Neural cell (in vitro differentiated cells): ENCODE results near the gene ASB18. TPM values are rescaled to one million over a fixed set of nuclear protein-coding genes. Genes with fewer than 3 reads are reported as not detected.
A peak's percentile ranks its signal among the peaks of the same experiment; 100 is the strongest.

Experiments used
- H2AFZ ChIP-seq: fragments of 200-600, 300-800 bp; sonication (generic), shearing (Covaris generic); 2 replicates; pipeline ENCODE4 v1.6.0; 2014; ENCODE audit warnings: low read depth, mild to moderate bottlenecking, antibody characterized with exemption, low read length, moderate library complexity
- H3F3A ChIP-seq: fragments of 200-600 bp; shearing (Covaris generic); 2 replicates; pipeline ENCODE4 v1.6.1; 2016; ENCODE audit warnings: mild to moderate bottlenecking, moderate library complexity, mixed read lengths, antibody characterized with exemption, low read length; ENCODE audit not compliant: insufficient read depth, poor library complexity, severe bottlenecking
- H3K27ac ChIP-seq: fragments of 200-600, 300-800 bp; sonication (generic), shearing (Covaris generic); 2 replicates; pipeline ENCODE4 v1.5.1; 2014; ENCODE audit warnings: mild to moderate bottlenecking, low read length, moderate library complexity
- H3K27me3 ChIP-seq: fragments of 300-800, 200-600 bp; sonication (generic), shearing (Covaris generic); 2 replicates; pipeline ENCODE4 v1.6.0; 2014; ENCODE audit warnings: mild to moderate bottlenecking, low read depth, low read length, moderate library complexity; ENCODE audit not compliant: insufficient read depth
- H3K36me3 ChIP-seq: fragments of 300-800, 200-600 bp; sonication (generic), shearing (Covaris generic); 2 replicates; pipeline ENCODE4 v1.5.1; 2014; ENCODE audit warnings: mild to moderate bottlenecking, antibody characterized with exemption, low read length, moderate library complexity; ENCODE audit not compliant: insufficient read depth
- H3K4me2 ChIP-seq: fragments of 300-800, 200-600 bp; sonication (generic), shearing (Covaris generic); 2 replicates; pipeline ENCODE4 v1.6.0; 2014; ENCODE audit warnings: mild to moderate bottlenecking, low read length
- H3K4me3 ChIP-seq: fragments of 300-800, 200-600 bp; sonication (generic), shearing (Covaris generic); 2 replicates; pipeline ENCODE4 v1.5.1; 2014; ENCODE audit warnings: mild to moderate bottlenecking, low read length, moderate library complexity
- H3K79me2 ChIP-seq: fragments of 200-600 bp; shearing (Covaris generic); replicated peaks from 2 replicates; pipeline ENCODE4 v1.6.0; 2014; ENCODE audit warnings: mild to moderate bottlenecking, low read length, moderate library complexity; ENCODE audit not compliant: insufficient read depth
- H3K9ac ChIP-seq: fragments of 300-800, 200-600 bp; sonication (generic), shearing (Covaris generic); 2 replicates; pipeline ENCODE4 v1.6.1; 2016; ENCODE audit warnings: mild to moderate bottlenecking, low read length, mixed read lengths
- H3K9me2 ChIP-seq: fragments of 200-600 bp; shearing (Covaris generic); 2 replicates; pipeline ENCODE4 v1.6.1; 2016; ENCODE audit warnings: mild to moderate bottlenecking, low read length, mixed read lengths; ENCODE audit not compliant: insufficient read depth
- H3K9me3 ChIP-seq: fragments of 200-600, 300-800 bp; sonication (generic), shearing (Covaris generic); 2 replicates; pipeline ENCODE4 v1.6.1; 2016; ENCODE audit warnings: mild to moderate bottlenecking, mixed run types, low read length, moderate library complexity, mixed read lengths
- H4K20me1 ChIP-seq: fragments of 200-600 bp; shearing (Covaris generic); 2 replicates; pipeline ENCODE4 v1.6.1; 2016; ENCODE audit warnings: mild to moderate bottlenecking, mixed run types; ENCODE audit not compliant: insufficient read depth
- CTCF ChIP-seq: fragments of 450-650 bp; IDR thresholded peaks from 2 replicates; pipeline ENCODE4 v1.5.1; 2014; ENCODE audit warnings: antibody characterized with exemption, mild to moderate bottlenecking, moderate library complexity; ENCODE audit not compliant: poor library complexity, severe bottlenecking
- EP300 ChIP-seq: fragments of 450-650 bp; conservative IDR thresholded peaks from 2 replicates; pipeline ENCODE4 v1.6.1; 2014; ENCODE audit warnings: antibody characterized with exemption, mild to moderate bottlenecking, moderate library complexity; ENCODE audit not compliant: poor library complexity, severe bottlenecking
- EZH2 ChIP-seq: fragments of 200-600, 300-800 bp; shearing (Covaris generic), sonication (generic); IDR thresholded peaks from 2 replicates; pipeline ENCODE4 v1.6.1; 2014; ENCODE audit warnings: antibody characterized with exemption, low read length, borderline replicate concordance, mild to moderate bottlenecking; ENCODE audit not compliant: insufficient read depth, poor library complexity, severe bottlenecking
- MXI1 ChIP-seq: fragments of 450-650 bp; conservative IDR thresholded peaks from 2 replicates; pipeline ENCODE4 v1.6.1; 2014; ENCODE audit warnings: antibody characterized with exemption, mild to moderate bottlenecking; ENCODE audit not compliant: poor library complexity, severe bottlenecking
- POLR2AphosphoS5 ChIP-seq: IDR thresholded peaks from 2 replicates; pipeline ENCODE4 v1.6.1; 2012
- RAD21 ChIP-seq: fragments of 450-650 bp; conservative IDR thresholded peaks from 2 replicates; pipeline ENCODE4 v1.6.1; 2014; ENCODE audit warnings: antibody characterized with exemption, mild to moderate bottlenecking, moderate library complexity
- REST ChIP-seq: IDR thresholded peaks from 2 replicates; pipeline ENCODE4 v1.6.1; 2012; ENCODE audit warnings: borderline replicate concordance
- SMC3 ChIP-seq: fragments of 450-650 bp; conservative IDR thresholded peaks from 2 replicates; pipeline ENCODE4 v1.6.1; 2014; ENCODE audit warnings: antibody characterized with exemption, mild to moderate bottlenecking, moderate library complexity; ENCODE audit not compliant: poor library complexity
- TAF1 ChIP-seq: IDR thresholded peaks from 2 replicates; pipeline ENCODE4 v1.6.1; 2012; ENCODE audit warnings: low read depth
- polyA plus RNA-seq: library from polyadenylated mRNA; depleted of rRNA; stranded (reverse); fragments of >200 nt; gene quantifications from 2 replicates; pipeline ENCODE4 v1.2.3, GENCODE V29; 2014

The ASB18 gene
- polyA plus RNA-seq, 1 donor from 2014 or later = not detected

GRCh38 chr2:236164925-236165841, 99.0 kb downstream of the ASB18 start:
- Histone ChIP-seq H2AFZ (no peak overlapping the region), H3K9ac (no peak overlapping the region)
- TF ChIP-seq REST (no peak), POLR2AphosphoS5 (no peak)

GRCh38 chr2:236164201-236164924, 99.8 kb downstream of the ASB18 start:
- H3K27me3 ChIP-seq = peaks cover 100% of the 10 kb centered on the region
- no peak overlapping the region for H3K4me2 ChIP-seq
- peak overlapping the region; percentile 5 for H3K9ac ChIP-seq
- TF ChIP-seq MXI1 (no peak), POLR2AphosphoS5 (peak; percentile 6), EZH2 (peak; percentile 75)
- no peaks in the 10 kb centered on the region for H3F3A ChIP-seq
- no peaks in the 10 kb centered on the region for H3K79me2 ChIP-seq
- H2AFZ ChIP-seq = no peak overlapping the region
- H4K20me1 ChIP-seq = no peaks in the 10 kb centered on the region
- no peaks in the 10 kb centered on the region for H3K9me3 ChIP-seq
- H3K4me3 ChIP-seq = peak overlapping the region; percentile 56
- no peaks in the 10 kb centered on the region for H3K9me2 ChIP-seq
- H3K36me3 ChIP-seq = no peaks in the 10 kb centered on the region
- no peak overlapping the region for H3K27ac ChIP-seq

More at GRCh38 chr2:236164925-236165841, 99.0 kb downstream of the ASB18 start:
- H3K9me3 ChIP-seq = no peaks in the 10 kb centered on the region
- H4K20me1 ChIP-seq = no peaks in the 10 kb centered on the region
- H3K4me3 ChIP-seq = peak overlapping the region; percentile 56
- H3K9me2 ChIP-seq = no peaks in the 10 kb centered on the region
- no peaks in the 10 kb centered on the region for H3K79me2 ChIP-seq
- H3F3A ChIP-seq = no peaks in the 10 kb centered on the region
- peaks cover 100% of the 10 kb centered on the region for H3K27me3 ChIP-seq
- no peaks in the 10 kb centered on the region for H3K36me3 ChIP-seq
- no peak overlapping the region for H3K4me2 ChIP-seq
- no peak overlapping the region for H3K27ac ChIP-seq

GRCh38 chr2:236163471-236164200, 100.6 kb downstream of the ASB18 start:
- H3K36me3 ChIP-seq = no peaks in the 10 kb centered on the region
- no peak overlapping the region for H3K9ac ChIP-seq
- H3K4me2 ChIP-seq = no peak overlapping the region
- H3K79me2 ChIP-seq = no peaks in the 10 kb centered on the region
- H3F3A ChIP-seq = no peaks in the 10 kb centered on the region
- no peak overlapping the region for H3K27ac ChIP-seq
- H3K9me3 ChIP-seq = no peaks in the 10 kb centered on the region
- H3K9me2 ChIP-seq = no peaks in the 10 kb centered on the region
- H4K20me1 ChIP-seq = no peaks in the 10 kb centered on the region
- TF ChIP-seq SMC3 (no peak), CTCF (no peak), EZH2 (no peak), TAF1 (no peak), EP300 (no peak), MXI1 (no peak), REST (no peak), RAD21 (no peak), POLR2AphosphoS5 (no peak)
- H3K4me3 ChIP-seq = peak overlapping the region; percentile 56
- peaks cover 100% of the 10 kb centered on the region for H3K27me3 ChIP-seq
- no peak overlapping the region for H2AFZ ChIP-seq
